ENCODE results near the gene HOXD12. TPM values are rescaled to one million over a fixed set of nuclear protein-coding genes. Genes with fewer than 3 reads are reported as not detected.
A peak's percentile ranks its signal among the peaks of the same experiment; 100 is the strongest.

The HOXD12 gene
- total RNA-seq, 4 donors from 2014 or later: not detected

- DNase-seq (ENCODE audit: low spot score in 2 of 2): no peak
- Histone ChIP-seq H3K36me3 (no peaks in the 10 kb centered on the region), H3K27me3 (peaks cover 21 to 97% of the 10 kb centered on the region in 2 donors), H3K4me1 (peaks cover 0 to 47% (median 2%) of the 10 kb centered on the region in 4 donors), H3K27ac (no peak overlapping the region), H3K9me3 (no peaks in the 10 kb centered on the region), H3K4me3 (no peak overlapping the region)
- TF ChIP-seq CTCF (IDR thresholded peaks at IDR 0.05) (no peak), POLR2A (IDR thresholded peaks at IDR 0.05) (no peak), EP300 (IDR thresholded peaks at IDR 0.05) (peak in 1 of 2 donors; percentile 13)
- 8% methylated on average over 25 of the region's 25 CpGs for WGBS, 2 donors
These were observed 20.9 kb upstream of the HOXD12 start for GRCh38 chr2:176078541-176079284.

GRCh38 chr2:176079285-176079830 is 20.2 kb upstream of the HOXD12 start:
- Histone ChIP-seq H3K9me3 (no peaks in the 10 kb centered on the region), H3K27ac (no peak overlapping the region), H3K4me1 (peaks cover 0 to 48% (median 2%) of the 10 kb centered on the region in 4 donors), H3K27me3 (peaks cover 25 to 97% of the 10 kb centered on the region in 2 donors), H3K4me3 (no peak overlapping the region), H3K36me3 (no peaks in the 10 kb centered on the region)
- WGBS, 2 donors: 4 to 7% methylated on average over 30 of the region's 30 CpGs
- TF ChIP-seq EP300 (IDR thresholded peaks at IDR 0.05) (no peak), POLR2A (IDR thresholded peaks at IDR 0.05) (no peak), CTCF (IDR thresholded peaks at IDR 0.05) (no peak)
- no peak for DNase-seq (ENCODE audit: low spot score in 2 of 2)

- H3K4me3 ChIP-seq: peak overlapping the region in 1 of 4 donors; percentile 21
- no peak for TF ChIP-seq POLR2A (IDR thresholded peaks at IDR 0.05)
- no peak for TF ChIP-seq EP300 (IDR thresholded peaks at IDR 0.05)
- TF ChIP-seq CTCF (IDR thresholded peaks at IDR 0.05): peak; percentile 27 to 43 (median 39)
- H3K27ac ChIP-seq: no peak overlapping the region
- no peaks in the 10 kb centered on the region for H3K9me3 ChIP-seq
- no peaks in the 10 kb centered on the region for H3K36me3 ChIP-seq
- no peak for DNase-seq (ENCODE audit: low spot score in 2 of 2)
- H3K27me3 ChIP-seq: peaks cover 28 to 97% of the 10 kb centered on the region in 2 donors
- H3K4me1 ChIP-seq: peaks cover 0 to 54% (median 4%) of the 10 kb centered on the region in 4 donors
- WGBS, 2 donors: 2% methylated on average over 42 of the region's 86 CpGs
These were observed 19.6 kb upstream of the HOXD12 start for GRCh38 chr2:176079831-176080539.

- peaks cover 28 to 97% of the 10 kb centered on the region in 2 donors for H3K27me3 ChIP-seq
- H3K4me1 ChIP-seq: peaks cover 0 to 61% (median 9%) of the 10 kb centered on the region in 4 donors
- no peak overlapping the region for H3K27ac ChIP-seq
- no peaks in the 10 kb centered on the region for H3K9me3 ChIP-seq
- no peak for TF ChIP-seq POLR2A (IDR thresholded peaks at IDR 0.05)
- no peak for TF ChIP-seq EP300 (IDR thresholded peaks at IDR 0.05)
- TF ChIP-seq CTCF (IDR thresholded peaks at IDR 0.05): no peak
- DNase-seq (ENCODE audit: low spot score in 2 of 2): no peak
- H3K4me3 ChIP-seq: peak overlapping the region in 1 of 4 donors; percentile 21
- H3K36me3 ChIP-seq: no peaks in the 10 kb centered on the region
- WGBS, 2 donors: 7 to 8% methylated on average over 55 to 64 of the region's 68 CpGs
These were observed 18.8 kb upstream of the HOXD12 start for GRCh38 chr2:176080540-176081375.
